ENCODE results near the gene SPAG17. TPM values are rescaled to one million over a fixed set of nuclear protein-coding genes. Genes with fewer than 3 reads are reported as not detected.

Gene SPAG17
- total RNA-seq, 1 experiment from 2014 or later: not detected

GRCh38 chr1:118018060-118018459, 167.0 kb downstream of the SPAG17 start:
- intact Hi-C loops (cut with micrococcal nuclease; ENCODE audit: unreplicated experiment): no loop called here
- Histone ChIP-seq H3K27ac (ENCODE audit: low read depth, low read length, poor library complexity, severe bottlenecking) (no peak overlapping the region), H3K4me3 (ENCODE audit: low read depth, low read length, poor library complexity, severe bottlenecking) (no peak overlapping the region), H3K4me1 (ENCODE audit: insufficient read depth, low read length, poor library complexity, severe bottlenecking) (no peaks in the 10 kb centered on the region), H3K27me3 (replicated peaks; ENCODE audit: insufficient read depth, low read depth, low read length, poor library complexity) (no peaks in the 10 kb centered on the region), H3K36me3 (ENCODE audit: insufficient read depth, low read length, poor library complexity, severe bottlenecking) (no peaks in the 10 kb centered on the region), H3K9me3 (ENCODE audit: low read depth, low read length, poor library complexity, severe bottlenecking) (no peaks in the 10 kb centered on the region)
- ChIA-PET POLR2A (ENCODE audit: low non-redundant PET) (no interaction called here), CTCF (no interaction called here)
- no peak for TF ChIP-seq CTCF (conservative IDR thresholded peaks at IDR 0.05; ENCODE audit: low read depth, low read length)
- TF ChIP-seq EZH2 (IDR thresholded peaks at IDR 0.05; ENCODE audit: borderline replicate concordance, low read depth, low read length, poor library complexity, severe bottlenecking): no peak
- BruUV-seq (replicated peaks): no TSS peak
- no peak for DNase-seq (ENCODE audit: low spot score)

GRCh38 chr1:118013938-118014337, 171.1 kb downstream of the SPAG17 start:
- Histone ChIP-seq H3K36me3 (ENCODE audit: insufficient read depth, low read length, poor library complexity, severe bottlenecking) (no peaks in the 10 kb centered on the region), H3K9me3 (ENCODE audit: low read depth, low read length, poor library complexity, severe bottlenecking) (no peaks in the 10 kb centered on the region), H3K27me3 (replicated peaks; ENCODE audit: insufficient read depth, low read depth, low read length, poor library complexity) (no peaks in the 10 kb centered on the region), H3K4me3 (ENCODE audit: low read depth, low read length, poor library complexity, severe bottlenecking) (no peak overlapping the region), H3K27ac (ENCODE audit: low read depth, low read length, poor library complexity, severe bottlenecking) (no peak overlapping the region), H3K4me1 (ENCODE audit: insufficient read depth, low read length, poor library complexity, severe bottlenecking) (no peaks in the 10 kb centered on the region)
- no TSS peak for BruUV-seq (replicated peaks)
- TF ChIP-seq CTCF (conservative IDR thresholded peaks at IDR 0.05; ENCODE audit: low read depth, low read length): no peak
- no peak for TF ChIP-seq EZH2 (IDR thresholded peaks at IDR 0.05; ENCODE audit: borderline replicate concordance, low read depth, low read length, poor library complexity, severe bottlenecking)
- intact Hi-C loops (cut with micrococcal nuclease; ENCODE audit: unreplicated experiment): no loop called here
- POLR2A ChIA-PET (ENCODE audit: low non-redundant PET): no interaction called here
- DNase-seq (ENCODE audit: low spot score): no peak
- CTCF ChIA-PET: no interaction called here

- no peaks in the 10 kb centered on the region for H3K36me3 ChIP-seq (ENCODE audit: insufficient read depth, low read length, poor library complexity, severe bottlenecking)
- BruUV-seq (replicated peaks): no TSS peak
- intact Hi-C loops (cut with micrococcal nuclease; ENCODE audit: unreplicated experiment): no loop called here
- no peak for DNase-seq (ENCODE audit: low spot score)
- ChIA-PET POLR2A (ENCODE audit: low non-redundant PET) (interaction anchor here (0.6 kb wide), 1 partner anchor 322 kb away, joined by 7 read pairs; no protein-coding TSS in a partner anchor), CTCF (no interaction called here)
- no peaks in the 10 kb centered on the region for H3K27me3 ChIP-seq (replicated peaks; ENCODE audit: insufficient read depth, low read depth, low read length, poor library complexity)
- no peak overlapping the region for H3K4me3 ChIP-seq (ENCODE audit: low read depth, low read length, poor library complexity, severe bottlenecking)
- H3K4me1 ChIP-seq (ENCODE audit: insufficient read depth, low read length, poor library complexity, severe bottlenecking): no peaks in the 10 kb centered on the region
- no peaks in the 10 kb centered on the region for H3K9me3 ChIP-seq (ENCODE audit: low read depth, low read length, poor library complexity, severe bottlenecking)
- H3K27ac ChIP-seq (ENCODE audit: low read depth, low read length, poor library complexity, severe bottlenecking): no peak overlapping the region
- TF ChIP-seq EZH2 (IDR thresholded peaks at IDR 0.05; ENCODE audit: borderline replicate concordance, low read depth, low read length, poor library complexity, severe bottlenecking): no peak
- TF ChIP-seq CTCF (conservative IDR thresholded peaks at IDR 0.05; ENCODE audit: low read depth, low read length): no peak
These were observed 171.7 kb downstream of the SPAG17 start for GRCh38 chr1:118013336-118013735.
